K562 (cell line): Measurements from ENCODE around the gene PSAP. TPM values are rescaled to one million over a fixed set of nuclear protein-coding genes. Genes with fewer than 3 reads are reported as not detected.

Source experiments
- ATAC-seq: fragments of 200-7000 bp; cut with Tn5 transposase; 3 replicates; pipeline ENCODE4 v1.9.1; 2020; ENCODE audit warnings: moderate library complexity
- BruUV-seq: library from RNA; stranded (reverse); fragments of 400-500 nt; replicated peaks from 2 replicates; lab custom pipeline; 2021; lab: Mats Ljungman, UMichigan
- CTCF ChIA-PET: fragments of 300-600 bp; formaldehyde crosslinking; extraction: SDS; loops from one replicate; lab custom pipeline; 2021; ENCODE audit warnings: low intra/inter-chr PET ratio; lab: Yijun Ruan, JAX
- POLR2A ChIA-PET: fragments of 300-600, 350-650 bp; sonication (Branson Sonifier 250); formaldehyde crosslinking; extraction: SDS; loops from one replicate; lab custom pipeline; 2021; ENCODE audit warnings: antibody characterized with exemption, inconsistent platforms; lab: Yijun Ruan, JAX
- DNase-seq, 4 experiments: peaks; one replicate each; pipeline versions ENCODE4 v3.0.0 to v3.0.0-alpha.2; 2011 to 2018; ENCODE audit warnings: low spot score in 3 of 4, mixed read lengths in 3 of 4; ENCODE audit errors: extremely low read depth in 1 of 4
- FAIRE-seq: peaks from 2 replicates; lab custom pipeline; 2011; peaks lifted over from hg19 to GRCh38; lab: Jason Lieb, UNC
- H2AFZ ChIP-seq: 2 replicates; pipeline ENCODE4 v1.6.0; 2011; ENCODE audit warnings: low read depth, low read length, control low read depth, inconsistent platforms
- H3K27ac ChIP-seq: fragments of 200-600 bp; 3 replicates; pipeline ENCODE4 v1.8.0; 2011; ENCODE audit warnings: low read depth, mild to moderate bottlenecking, control low read depth, inconsistent platforms, low read length, moderate library complexity, mixed read lengths; ENCODE audit errors: extremely low read depth
- H3K27me3 ChIP-seq, 2 experiments: fragments of 300-600 bp in 1 of 2; 2 replicates in 1 of 2; 3 replicates in 1 of 2; pipeline versions ENCODE4 v1.6.0 to v1.8.0; 2011; ENCODE audit warnings: inconsistent platforms in 2 of 2, low read length in 2 of 2, mild to moderate bottlenecking in 1 of 2, mixed read lengths in 1 of 2, moderate library complexity in 1 of 2; ENCODE audit not compliant: control insufficient read depth in 2 of 2, insufficient read depth in 2 of 2
- H3K36me3 ChIP-seq: fragments of 300-600 bp; 3 replicates; pipeline ENCODE4 v1.8.0; 2011; ENCODE audit warnings: mild to moderate bottlenecking, low read length, inconsistent platforms; ENCODE audit not compliant: control insufficient read depth, insufficient read depth
- H3K4me1 ChIP-seq, 2 experiments: fragments of 200-600 bp in 1 of 2; replicated peaks in 1 of 2; 2 replicates in 1 of 2; 3 replicates in 1 of 2; pipeline versions ENCODE4 v1.5.1 to v1.8.0; 2011; ENCODE audit warnings: inconsistent platforms in 2 of 2, low read length in 2 of 2, mild to moderate bottlenecking in 1 of 2, mixed read lengths in 1 of 2, moderate library complexity in 1 of 2; ENCODE audit not compliant: control insufficient read depth in 2 of 2, insufficient read depth in 2 of 2
- H3K4me2 ChIP-seq: 2 replicates; pipeline ENCODE4 v1.6.1; 2011; ENCODE audit warnings: low read length, control low read depth, inconsistent platforms, mixed read lengths; ENCODE audit not compliant: insufficient read depth
- H3K4me3 ChIP-seq: fragments of 200-600 bp; sonication (generic), shearing (Covaris generic); 2 replicates; pipeline ENCODE4 v1.5.1; 2016; ENCODE audit warnings: control low read depth, inconsistent platforms
- H3K79me2 ChIP-seq: fragments of 200-600 bp; 3 replicates; pipeline ENCODE4 v1.8.0; 2011; ENCODE audit warnings: low read length, inconsistent platforms; ENCODE audit not compliant: control insufficient read depth, insufficient read depth
- H3K9ac ChIP-seq, 2 experiments: 2 replicates each; pipeline versions ENCODE4 v1.6.0 to v1.6.1; 2011; ENCODE audit warnings: low read depth in 2 of 2, low read length in 2 of 2, control low read depth in 1 of 2, inconsistent platforms in 1 of 2, mild to moderate bottlenecking in 1 of 2, mixed read lengths in 1 of 2; ENCODE audit not compliant: insufficient read depth in 1 of 2
- H3K9me1 ChIP-seq: one replicate; pipeline ENCODE4 v1.6.0; 2011; ENCODE audit warnings: inconsistent platforms, mild to moderate bottlenecking, low read length, moderate library complexity; ENCODE audit not compliant: control insufficient read depth, insufficient read depth
- H3K9me3 ChIP-seq: replicated peaks from 2 replicates; pipeline ENCODE4 v1.5.1; 2011; ENCODE audit warnings: low read depth, low read length, inconsistent platforms; ENCODE audit not compliant: control insufficient read depth, insufficient read depth
- H4K20me1 ChIP-seq: replicated peaks from 2 replicates; pipeline ENCODE4 v1.6.1; 2011; ENCODE audit warnings: low read length, inconsistent platforms, mixed read lengths; ENCODE audit not compliant: control insufficient read depth, insufficient read depth
- C11orf30 ChIP-seq: fragments of 450-650 bp; IDR thresholded peaks from 2 replicates; pipeline ENCODE4 v1.6.1; 2016; ENCODE audit warnings: low read depth, mild to moderate bottlenecking
- CREB1 ChIP-seq, 2 experiments: sonication (generic) in 1 of 2; formaldehyde crosslinking in 1 of 2; IDR thresholded peaks; 2 replicates each; pipeline versions ENCODE4 v1.6.1 to v1.8.0; 2012 to 2022; ENCODE audit warnings: inconsistent platforms in 1 of 2, mild to moderate bottlenecking in 1 of 2, missing genetic modification reagents in 1 of 2, moderate library complexity in 1 of 2
- GTF2A2 ChIP-seq: IDR thresholded peaks from 2 replicates; pipeline ENCODE4 v1.6.1; 2016; ENCODE audit warnings: mild to moderate bottlenecking, missing genetic modification characterization, missing compliant biosample characterization
- HINFP ChIP-seq: fragments of 450-650 bp; conservative IDR thresholded peaks from 2 replicates; pipeline ENCODE4 v1.6.1; 2016; ENCODE audit warnings: missing genetic modification characterization, low read depth, mild to moderate bottlenecking, control low read depth, missing compliant biosample characterization
- HMG20A ChIP-seq: fragments of 450-650 bp; formaldehyde crosslinking; conservative IDR thresholded peaks from 2 replicates; pipeline ENCODE4 v1.4.0; 2020; ENCODE audit warnings: mild to moderate bottlenecking, mixed read lengths
- HNRNPLL ChIP-seq: fragments of 200-400 bp; formaldehyde crosslinking; IDR thresholded peaks from 2 replicates; pipeline ENCODE4 v1.6.1; 2017; ENCODE audit warnings: low read length, low read depth, mild to moderate bottlenecking; ENCODE audit not compliant: poor library complexity, severe bottlenecking
- ID3 ChIP-seq, 2 experiments: fragments of 250-450 bp in 1 of 2; fragments of 450-650 bp in 1 of 2; sonication (Bioruptor Pico) in 1 of 2; IDR thresholded peaks; 2 replicates each; pipeline versions ENCODE4 v1.6.1 to v1.8.0; 2016 to 2021; ENCODE audit warnings: mild to moderate bottlenecking in 2 of 2, moderate library complexity in 2 of 2, missing compliant biosample characterization in 1 of 2, missing genetic modification characterization in 1 of 2
- MECOM ChIP-seq: fragments of 250-450 bp; sonication (Bioruptor Pico); IDR thresholded peaks from 2 replicates; pipeline ENCODE4 v1.8.0; 2022; ENCODE audit warnings: inconsistent platforms
- POLR2A ChIP-seq: fragments of 450-650 bp; conservative IDR thresholded peaks from 2 replicates; pipeline ENCODE4 v1.6.1; 2016
- RBFOX2 ChIP-seq: fragments of 200-400 bp; formaldehyde crosslinking; IDR thresholded peaks from 2 replicates; pipeline ENCODE4 v1.6.1; 2017; ENCODE audit warnings: low read depth, mild to moderate bottlenecking, low read length, moderate library complexity
- SP1 ChIP-seq: sonication (generic); formaldehyde crosslinking; IDR thresholded peaks from 2 replicates; pipeline ENCODE4 v1.8.1; 2022; ENCODE audit warnings: mild to moderate bottlenecking, missing genetic modification reagents
- SRSF7 ChIP-seq: fragments of 200-400 bp; formaldehyde crosslinking; optimal IDR thresholded peaks from 2 replicates; pipeline ENCODE3; 2017; ENCODE audit warnings: mild to moderate bottlenecking, low read depth, low read length
- TEAD1 ChIP-seq, 2 experiments: fragments of 450-650 bp in 1 of 2; sonication (generic) in 1 of 2; formaldehyde crosslinking; IDR thresholded peaks; 2 replicates each; pipeline versions ENCODE4 v1.4.0 to v1.8.0; 2020 to 2022; ENCODE audit warnings: mild to moderate bottlenecking in 2 of 2, missing genetic modification reagents in 1 of 2
- TFAM ChIP-seq: fragments of 250-450 bp; sonication (Bioruptor Pico); conservative IDR thresholded peaks from 2 replicates; pipeline ENCODE4 v1.5.0; 2021; ENCODE audit warnings: mild to moderate bottlenecking, moderate library complexity
- THRAP3 ChIP-seq: fragments of 450-650 bp; IDR thresholded peaks from 2 replicates; pipeline ENCODE4 v1.6.1; 2016; ENCODE audit warnings: mild to moderate bottlenecking, inconsistent platforms, borderline replicate concordance
- XRCC5 ChIP-seq: fragments of 200-400 bp; formaldehyde crosslinking; IDR thresholded peaks from 2 replicates; pipeline ENCODE4 v1.6.1; 2017; ENCODE audit warnings: low read depth, mild to moderate bottlenecking, low read length
- ZBTB33 ChIP-seq: sonication (generic); formaldehyde crosslinking; IDR thresholded peaks from 2 replicates; pipeline ENCODE4 v1.8.1; 2023; ENCODE audit warnings: mild to moderate bottlenecking, missing genetic modification reagents
- ZNF239 ChIP-seq: fragments of 250-450 bp; sonication (Bioruptor Pico); IDR thresholded peaks from 2 replicates; pipeline ENCODE4 v1.4.0; 2020; ENCODE audit warnings: mild to moderate bottlenecking
- WGBS: fragments of 100-300 bp; shearing (Covaris generic); methylation state at CpG from one replicate; pipeline ENCODE4 v1.1.6; 2016; ENCODE audit warnings: low coverage, mixed read lengths; ENCODE audit not compliant: insufficient coverage; ENCODE audit errors: missing lambda C conversion rate; 5-methylcytosine and 5-hydroxymethylcytosine counted together
- in situ Hi-C: fragments of 300-500 bp; cut with MboI; formaldehyde crosslinking; loops from 4 replicates; pipeline ENCODE4 v1.15.0; 2018; ENCODE audit warnings: inconsistent platforms, mixed read lengths
- intact Hi-C: fragments of 100-400 bp; cut with micrococcal nuclease; formaldehyde crosslinking; loops from 2 replicates; pipeline ENCODE4 v1.14.2; 2022
- polyA plus RNA-seq, 8 experiments: library from polyadenylated mRNA; depleted of rRNA in 4 of 8; stranded (reverse) in 5 of 8; unstranded in 3 of 8; fragments of >200 nt; fragmentation: Nextera tagmentation in 2 of 8; fragmentation: Illumina TruSeq in 1 of 8; extraction: Ambion mirVana in 2 of 8; extraction: Trizol in 1 of 8; gene quantifications; 2 replicates each; pipeline versions ENCODE4 v1.2.1 to v1.2.3, GENCODE V29; 2011 to 2014; ENCODE audit warnings: inconsistent platforms in 1 of 8, missing spikeins in 1 of 8
- total RNA-seq, 7 experiments: library from RNA; depleted of rRNA in 6 of 7; stranded (reverse); fragments of >200 nt in 6 of 7; fragmentation: Illumina TruSeq in 2 of 7; extraction: Trizol in 2 of 7; gene quantifications; 2 replicates each; pipeline versions ENCODE4 v1.2.1 to v1.2.3, GENCODE V29; 2011 to 2021; ENCODE audit warnings: low replicate concordance in 1 of 7

PSAP gene
- total and polyA plus RNA-seq, 9 of the 15 experiments (the other 6 are each of a cell fraction or from before 2014, with no cell fraction given): 245 to 700 (median 429) TPM

- no peak overlapping the region for H3K4me3 ChIP-seq
- no peaks in the 10 kb centered on the region for H3K9me1 ChIP-seq
- 79% methylated on average over 10 of the region's 15 CpGs for WGBS
- FAIRE-seq: no peak
- no peaks in the 10 kb centered on the region for H3K79me2 ChIP-seq
- no peak overlapping the region for H3K9ac ChIP-seq
- H2AFZ ChIP-seq: no peak overlapping the region
- intact Hi-C loops (loop anchor here (2.0 kb wide), 1 partner anchor 17 kb away; no protein-coding TSS in a partner anchor), in situ Hi-C loops (loop anchor here (10.0 kb wide), 1 partner anchor 431 kb away; no protein-coding TSS in a partner anchor)
- peaks cover 0 to 37% of the 10 kb centered on the region in 2 experiments; a peak in 3 of 5 replicates for H3K4me1 ChIP-seq
- H3K27me3 ChIP-seq: no peaks in the 10 kb centered on the region
- peak; percentile 8; the same call in 2 of the 3 replicates for ATAC-seq
- BruUV-seq: no TSS peak
- H3K4me2 ChIP-seq: no peak overlapping the region
- H3K27ac ChIP-seq: no peak overlapping the region
- H3K36me3 ChIP-seq: peaks cover 63% of the 10 kb centered on the region
- CTCF ChIA-PET: interaction anchor here (0.9 kb wide), 1 partner anchor 81 kb away, joined by 3 read pairs; no protein-coding TSS in a partner anchor
- H3K9me3 ChIP-seq: no peaks in the 10 kb centered on the region
- POLR2A ChIA-PET: interaction anchor here (0.5 to 5.0 kb wide), 13 partner anchors 9 to 512 kb away, joined by 3 to 31 read pairs (median 4); no protein-coding TSS in a partner anchor
- H4K20me1 ChIP-seq: peaks cover 6% of the 10 kb centered on the region; the same call in 1 of the 2 replicates
- DNase-seq: no peak
- TF ChIP-seq TEAD1 (CRISPR knock-in tag; IDR thresholded peaks at IDR 0.05) (no peak), GTF2A2 (tag) (no peak), THRAP3 (no peak), HINFP (tag) (no peak), ID3 (CRISPR knock-in tag; IDR thresholded peaks at IDR 0.05) (no peak), ID3 (tag; IDR thresholded peaks at IDR 0.05) (no peak), ZNF239 (CRISPR knock-in tag) (no peak), HNRNPLL (no peak), MECOM (no peak), TFAM (no peak), XRCC5 (no peak), ZBTB33 (CRISPR knock-in tag) (peak; percentile 91), HMG20A (CRISPR knock-in tag) (no peak), CREB1 (IDR thresholded peaks at IDR 0.05) (no peak), CREB1 (CRISPR knock-in tag; IDR thresholded peaks at IDR 0.05) (no peak), POLR2A (peak; percentile 34), SP1 (CRISPR knock-in tag) (no peak), SRSF7 (no peak), C11orf30 (no peak), RBFOX2 (0 out of 2 replicates have a peak, but pooled peaks have one; percentile 9)
These were observed 35.4 kb downstream of the PSAP start for GRCh38 chr10:71815515-71816130.
